ENCODE measurements around the gene TAAR8. TPM values are rescaled to one million over a fixed set of nuclear protein-coding genes. Genes with fewer than 3 reads are reported as not detected.
A peak's percentile ranks its signal among the peaks of the same experiment; 100 is the strongest.
"Not testable (repeated sequence)": the region's sequence is repeated elsewhere in the genome, so short reads cannot be mapped to it uniquely, and the experiment has no call there.

TAAR8 gene
- total RNA-seq, 1 donor from 2014 or later = not detected

- H3K4me3 Mint-ChIP-seq (ENCODE audit: low read depth) = no peak within 1 kb of the TSS
- H3K36me3 Mint-ChIP-seq (ENCODE audit: insufficient read depth) = no peaks in the 10 kb centered on the region
- TF ChIP-seq, protein P1, sequence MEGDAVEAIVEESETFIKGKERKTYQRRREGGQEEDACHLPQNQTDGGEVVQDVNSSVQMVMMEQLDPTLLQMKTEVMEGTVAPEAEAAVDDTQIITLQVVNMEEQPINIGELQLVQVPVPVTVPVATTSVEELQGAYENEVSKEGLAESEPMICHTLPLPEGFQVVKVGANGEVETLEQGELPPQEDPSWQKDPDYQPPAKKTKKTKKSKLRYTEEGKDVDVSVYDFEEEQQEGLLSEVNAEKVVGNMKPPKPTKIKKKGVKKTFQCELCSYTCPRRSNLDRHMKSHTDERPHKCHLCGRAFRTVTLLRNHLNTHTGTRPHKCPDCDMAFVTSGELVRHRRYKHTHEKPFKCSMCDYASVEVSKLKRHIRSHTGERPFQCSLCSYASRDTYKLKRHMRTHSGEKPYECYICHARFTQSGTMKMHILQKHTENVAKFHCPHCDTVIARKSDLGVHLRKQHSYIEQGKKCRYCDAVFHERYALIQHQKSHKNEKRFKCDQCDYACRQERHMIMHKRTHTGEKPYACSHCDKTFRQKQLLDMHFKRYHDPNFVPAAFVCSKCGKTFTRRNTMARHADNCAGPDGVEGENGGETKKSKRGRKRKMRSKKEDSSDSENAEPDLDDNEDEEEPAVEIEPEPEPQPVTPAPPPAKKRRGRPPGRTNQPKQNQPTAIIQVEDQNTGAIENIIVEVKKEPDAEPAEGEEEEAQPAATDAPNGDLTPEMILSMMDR (IDR thresholded peaks at IDR 0.05; ENCODE audit: unreplicated experiment) = no peak
- DNase-seq (ENCODE audit: low spot score, unreplicated experiment) = no peak
- no peak within 1 kb of the TSS for H3K27ac Mint-ChIP-seq
- no peaks in the 10 kb centered on the region for H3K4me1 Mint-ChIP-seq (ENCODE audit: low read depth)
- peaks cover 43% of the 10 kb centered on the region for H3K27me3 Mint-ChIP-seq
- no peaks in the 10 kb centered on the region for H3K9me3 Mint-ChIP-seq (ENCODE audit: low read depth)
Observed at GRCh38 chr6:132589454-132589853, 37.0 kb downstream of the TAAR8 start, which contains the start of gene TAAR5. TSS of gene TAAR5 (minus strand) at chr6:132589741. CDS start at chr6:132589686, 55 bp downstream.

DNA sequence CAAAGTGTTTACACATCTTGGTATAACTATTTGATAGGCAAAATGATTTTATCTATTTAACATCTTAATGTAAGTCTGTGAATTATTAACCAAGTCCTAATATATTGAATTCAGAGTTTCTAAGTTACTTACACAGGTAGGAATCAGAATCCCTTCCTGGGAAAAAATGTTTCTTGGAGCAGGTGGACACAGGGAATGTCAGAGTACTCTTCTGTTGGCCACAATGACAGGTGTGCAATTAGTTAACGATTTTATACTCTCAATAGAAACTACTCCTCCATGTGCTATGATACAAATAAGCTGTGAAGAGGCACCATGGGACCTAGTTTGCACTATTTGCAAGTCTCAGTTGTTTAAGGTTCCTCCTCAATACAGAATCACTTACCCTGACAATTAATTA, 37.9 kb downstream of the TAAR8 start:
- H3K4me3 Mint-ChIP-seq (ENCODE audit: low read depth) = no peak overlapping the region
- no peaks in the 10 kb centered on the region for H3K9me3 Mint-ChIP-seq (ENCODE audit: low read depth)
- TF ChIP-seq, protein P1 (IDR thresholded peaks at IDR 0.05; ENCODE audit: unreplicated experiment) = no peak
- no peaks in the 10 kb centered on the region for H3K4me1 Mint-ChIP-seq (ENCODE audit: low read depth)
- peaks cover 42% of the 10 kb centered on the region for H3K27me3 Mint-ChIP-seq
- no peak overlapping the region for H3K27ac Mint-ChIP-seq
- DNase-seq (ENCODE audit: low spot score, unreplicated experiment) = no peak
- H3K36me3 Mint-ChIP-seq (ENCODE audit: insufficient read depth) = no peaks in the 10 kb centered on the region

- H3K4me1 Mint-ChIP-seq (ENCODE audit: low read depth) = no peaks in the 10 kb centered on the region
- no peak overlapping the region for H3K4me3 Mint-ChIP-seq (ENCODE audit: low read depth)
- H3K27me3 Mint-ChIP-seq = peaks cover 36% of the 10 kb centered on the region
- H3K9me3 Mint-ChIP-seq (ENCODE audit: low read depth) = no peaks in the 10 kb centered on the region
- no peaks in the 10 kb centered on the region for H3K36me3 Mint-ChIP-seq (ENCODE audit: insufficient read depth)
- DNase-seq (ENCODE audit: low spot score, unreplicated experiment) = no peak
- TF ChIP-seq, protein P1 (IDR thresholded peaks at IDR 0.05; ENCODE audit: unreplicated experiment) = no peak
- H3K27ac Mint-ChIP-seq = no peak overlapping the region
Observed at GRCh38 chr6:132592855-132593254, 40.4 kb downstream of the TAAR8 start.

- no peaks in the 10 kb centered on the region for H3K9me3 Mint-ChIP-seq (ENCODE audit: low read depth)
- no peak for DNase-seq (ENCODE audit: low spot score, unreplicated experiment)
- no peak overlapping the region for H3K4me3 Mint-ChIP-seq (ENCODE audit: low read depth)
- peaks cover 2% of the 10 kb centered on the region for H3K4me1 Mint-ChIP-seq (ENCODE audit: low read depth)
- H3K27me3 Mint-ChIP-seq = peaks cover 17% of the 10 kb centered on the region
- H3K27ac Mint-ChIP-seq = no peak overlapping the region
- no peaks in the 10 kb centered on the region for H3K36me3 Mint-ChIP-seq (ENCODE audit: insufficient read depth)
- TF ChIP-seq, protein P1 (IDR thresholded peaks at IDR 0.05; ENCODE audit: unreplicated experiment) = no peak
Observed at GRCh38 chr6:132596201-132596600, 43.7 kb downstream of the TAAR8 start.

DNA sequence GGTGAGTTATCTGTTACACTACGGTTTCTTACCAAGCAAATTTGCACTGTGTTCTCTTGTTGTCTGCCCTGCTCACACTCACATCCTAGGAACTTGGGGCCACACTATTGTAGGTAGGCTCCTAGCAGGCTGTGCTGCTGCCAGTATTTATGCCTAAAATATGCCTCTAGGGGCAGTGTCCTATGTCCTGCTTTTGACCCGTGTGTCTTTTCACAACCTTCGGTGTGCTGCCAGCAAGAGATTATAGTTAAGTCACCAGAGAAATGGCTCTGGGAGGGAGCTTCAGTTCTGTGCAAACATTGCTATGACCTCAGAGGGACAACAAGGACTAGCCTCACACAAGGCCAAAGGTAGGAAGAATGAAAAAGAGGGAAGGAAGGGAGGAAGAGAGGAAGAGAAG, 46.0 kb downstream of the TAAR8 start:
- DNase-seq (ENCODE audit: low spot score, unreplicated experiment) = no peak
- Mint-ChIP-seq H3K4me1 (ENCODE audit: low read depth) (peaks cover 2% of the 10 kb centered on the region), H3K27me3 (peaks cover 3% of the 10 kb centered on the region), H3K4me3 (ENCODE audit: low read depth) (no peak overlapping the region), H3K36me3 (ENCODE audit: insufficient read depth) (no peaks in the 10 kb centered on the region), H3K27ac (no peak overlapping the region), H3K9me3 (ENCODE audit: low read depth) (no peaks in the 10 kb centered on the region)
- TF ChIP-seq, protein P1 (IDR thresholded peaks at IDR 0.05; ENCODE audit: unreplicated experiment) = peak; percentile 57

- DNase-seq (ENCODE audit: low spot score, unreplicated experiment); H3K4me3 Mint-ChIP-seq (ENCODE audit: low read depth); H3K27ac Mint-ChIP-seq; H3K27me3 Mint-ChIP-seq; H3K9me3 Mint-ChIP-seq (ENCODE audit: low read depth); H3K36me3 Mint-ChIP-seq (ENCODE audit: insufficient read depth); H3K4me1 Mint-ChIP-seq (ENCODE audit: low read depth): not testable (repeated sequence)
Observed at GRCh38 chr6:132600900-132601299, 48.4 kb downstream of the TAAR8 start.
